Heart left ventricle (tissue), 16 donors: Measurements from ENCODE around the gene REELD1. TPM values are rescaled to one million over a fixed set of nuclear protein-coding genes. Genes with fewer than 3 reads are reported as not detected.
A peak's percentile ranks its signal among the peaks of the same experiment; 100 is the strongest.

Experiments used
- ATAC-seq, 4 donors: fragments of 200-7000 bp; cut with Tn5 transposase; one replicate each; pipeline ENCODE4 v1.9.1; 2020 to 2022; ENCODE audit warnings: moderate library complexity in 4 of 4, mild to moderate bottlenecking in 3 of 4, moderate number of reproducible peaks in 1 of 4
- DNase-seq, 5 donors: peaks; one replicate each; pipeline ENCODE4 v3.0.0-alpha.2; 2020
- H3K27ac ChIP-seq, 12 donors: fragments of 200-600 bp; sonication (generic) in 4 of 12; one replicate each; pipeline versions ENCODE4 v1.5.0 to v1.8.0; 2016 to 2022; ENCODE audit warnings: mild to moderate bottlenecking in 2 of 12
- H3K27me3 ChIP-seq, 9 donors: fragments of 200-600 bp; sonication (generic) in 2 of 9; one replicate each; pipeline versions ENCODE4 v1.5.1 to v1.8.0; 2016 to 2022; ENCODE audit warnings: mild to moderate bottlenecking in 3 of 9
- H3K36me3 ChIP-seq, 9 donors: fragments of 200-600 bp; sonication (generic) in 2 of 9; one replicate each; pipeline versions ENCODE4 v1.5.0 to v1.8.0; 2018 to 2022; ENCODE audit warnings: mild to moderate bottlenecking in 2 of 9
- H3K4me1 ChIP-seq, 12 donors: fragments of 200-600 bp; sonication (generic) in 4 of 12; one replicate each; pipeline versions ENCODE4 v1.5.0 to v1.8.0; 2016 to 2022; ENCODE audit warnings: mild to moderate bottlenecking in 3 of 12
- H3K4me3 ChIP-seq, 12 donors: fragments of 200-600 bp; sonication (generic) in 4 of 12; one replicate each; pipeline versions ENCODE4 v1.5.0 to v1.8.0; 2017 to 2022; ENCODE audit warnings: mild to moderate bottlenecking in 9 of 12, moderate library complexity in 4 of 12
- H3K9me3 ChIP-seq, 12 donors: fragments of 200-600 bp; sonication (generic) in 4 of 12; one replicate each; pipeline versions ENCODE4 v1.5.0 to v1.8.0; 2016 to 2022; ENCODE audit warnings: mild to moderate bottlenecking in 1 of 12
- CTCF ChIP-seq, 12 donors: fragments of 200-600 bp; sonication (generic) in 4 of 12; IDR thresholded peaks; one replicate each; pipeline versions ENCODE4 v1.5.0 to v1.8.0; 2018 to 2022; ENCODE audit warnings: antibody characterized with exemption in 12 of 12, mild to moderate bottlenecking in 5 of 12
- POLR2A ChIP-seq, 2 donors: fragments of 450-650 bp; IDR thresholded peaks; one replicate each; pipeline ENCODE4 v1.6.1; 2017; ENCODE audit warnings: antibody characterized with exemption in 2 of 2, mild to moderate bottlenecking in 2 of 2, moderate library complexity in 2 of 2
- WGBS, 4 donors: extraction: QIAGEN DNeasy Blood & Tissue Kit in 2 of 4; methylation state at CpG; one replicate each; pipeline versions ENCODE4 v1.1.5 to v1.1.7; 2013 to 2018; 5-methylcytosine and 5-hydroxymethylcytosine counted together
- intact Hi-C, 10 donors: fragments of 100-400 bp; cut with DNase I; formaldehyde crosslinking; loops; one replicate each; pipeline versions ENCODE4 v1.11.1 to v1.14.2; 2022
- polyA plus RNA-seq, 2 donors: library from polyadenylated mRNA; stranded (reverse); fragments of 200-250 nt; gene quantifications; one replicate each; pipeline ENCODE4 v1.2.3, GENCODE V29; 2013
- total RNA-seq, 9 donors: library from RNA; depleted of rRNA in 2 of 9; stranded (reverse); fragments of >200 nt in 2 of 9; fragmentation: NEBNext Ultra II Directional in 3 of 9; extraction: Animal tissue kit (Norgen Biotek cat#: 25700) in 3 of 9; gene quantifications; one replicate each; pipeline versions ENCODE4 v1.1.0 to v1.2.4, GENCODE V29; 2016 to 2023
- donor health status: ischemic (EF 13 %, LVEDD 7.1; RV severe dilation, severe dysfunction).
- donor health status: healthy with polysubstance abuse.
- donor health status: DM: no; HTN: yes; CAD: no.
- donor health status: DM: no; HTN: no; CAD: no.
- donor health status: ischemic (EF 25% LVEDD 6.9; RV normal size, moderate dysfunction).
- donor health status: ischemic (EF 25% LVEDD 5.7; RV mildly dilated, moderate dysfunction).
- donor health status: healthy.
- donor health status: DM: yes; HTN: yes; CAD: no.
- donor health status: ischemic (EF 35%, LVEDD 5.7; RV mildly dilated, moderate dysfunction).
- donor health status: nonischemic (EF 11% LVEDD 7.7; RV severe dilation, severe dysfunction).
- donor health status: DM: yes; HTN: yes; CAD: no.
- donor health status: PGD.
- donor health status: ischemic (EF 29% LVEDD 5.4; RV normal size, mild dysfunction).
- donor health status: nonischemic (EF 23%, LVEDD 6.1; RV moderate dilation, normal function).

REELD1 gene
- total and polyA plus RNA-seq, 11 donors, result 0.04 to 0.84 (median 0.21) TPM; not detected in 5

- 83 to 92% (median 88%) methylated on average over 6 of the region's 6 CpGs for WGBS, 4 donors
- TF ChIP-seq CTCF (IDR thresholded peaks at IDR 0.05), result no peak
- no peak for TF ChIP-seq POLR2A (IDR thresholded peaks at IDR 0.05)
- intact Hi-C loops, result loop anchor here in 3 of 10 donors (5.0 to 10.0 kb wide), 3 partner anchors 45 to 142 kb away; partner anchors contain the start of gene LSM6 (in 2 of the 3)
- Histone ChIP-seq H3K4me1 (peaks cover 0 to 34% (median 20%) of the 10 kb centered on the region in 12 donors), H3K9me3 (peaks cover 0 to 7% (median 0%) of the 10 kb centered on the region in 12 donors), H3K27ac (no peak overlapping the region), H3K27me3 (no peaks in the 10 kb centered on the region), H3K4me3 (no peak overlapping the region), H3K36me3 (no peaks in the 10 kb centered on the region)
- ATAC-seq (no peak), DNase-seq (no peak)
Observed at GRCh38 chr4:146237092-146237491, 22.8 kb downstream of the REELD1 start.

- WGBS, 4 donors, result 89 to 95% (median 92%) methylated on average over 3 of the region's 3 CpGs
- Histone ChIP-seq H3K4me3 (no peak overlapping the region), H3K27me3 (no peaks in the 10 kb centered on the region), H3K36me3 (no peaks in the 10 kb centered on the region), H3K4me1 (peaks cover 0 to 44% (median 24%) of the 10 kb centered on the region in 12 donors), H3K27ac (peak overlapping the region in 1 of 12 donors; percentile 48), H3K9me3 (peaks cover 0 to 3% (median 0%) of the 10 kb centered on the region in 12 donors)
- ATAC-seq (no peak), DNase-seq (no peak)
- intact Hi-C loops, result loop anchor here in 3 of 10 donors (5.0 to 10.0 kb wide), 3 partner anchors 46 to 143 kb away; partner anchors contain the start of gene LSM6 (in 2 of the 3)
- TF ChIP-seq CTCF (IDR thresholded peaks at IDR 0.05) (no peak), POLR2A (IDR thresholded peaks at IDR 0.05) (no peak)
Observed at GRCh38 chr4:146238107-146238506, 23.8 kb downstream of the REELD1 start.

GRCh38 chr4:146243141-146243882 lies 29.0 kb downstream of the REELD1 start:
- Histone ChIP-seq H3K36me3 (no peaks in the 10 kb centered on the region), H3K4me3 (peak overlapping the region in 3 of 12 donors; percentile 1 to 38 (median 4)), H3K27ac (peak overlapping the region; percentile 76 to 96 (median 85)), H3K9me3 (peaks cover 0 to 3% (median 0%) of the 10 kb centered on the region in 12 donors), H3K4me1 (peaks cover 0 to 54% (median 24%) of the 10 kb centered on the region in 12 donors), H3K27me3 (no peaks in the 10 kb centered on the region)
- intact Hi-C loops, result loop anchor here in 2 of 10 donors (2.0 kb wide), 2 partner anchors 91 to 673 kb away; no protein-coding TSS in a partner anchor
- ATAC-seq (peak in 1 of 4 donors; percentile 21), DNase-seq (peak in 2 of 5 donors; percentile 24 to 65)
- WGBS, 4 donors, result 47 to 64% (median 56%) methylated on average over 13 to 24 of the region's 24 CpGs
- peak; percentile 15 to 58 (median 43) for TF ChIP-seq CTCF (IDR thresholded peaks at IDR 0.05)
- no peak for TF ChIP-seq POLR2A (IDR thresholded peaks at IDR 0.05)

- no peak for TF ChIP-seq CTCF (IDR thresholded peaks at IDR 0.05)
- TF ChIP-seq POLR2A (IDR thresholded peaks at IDR 0.05), result no peak
- no peak for DNase-seq
- Histone ChIP-seq H3K9me3 (peaks cover 0 to 3% (median 0%) of the 10 kb centered on the region in 12 donors), H3K36me3 (no peaks in the 10 kb centered on the region), H3K4me1 (peaks cover 0 to 54% (median 24%) of the 10 kb centered on the region in 12 donors), H3K27me3 (no peaks in the 10 kb centered on the region), H3K27ac (peak overlapping the region in 5 of 12 donors; percentile 82 to 96 (median 89)), H3K4me3 (no peak overlapping the region)
- WGBS, 4 donors, result 85 to 87% (median 86%) methylated on average over 17 of the region's 17 CpGs
- intact Hi-C loops, result loop anchor here in 2 of 10 donors (2.0 kb wide), 2 partner anchors 91 to 673 kb away; no protein-coding TSS in a partner anchor
- no peak for ATAC-seq
Observed at GRCh38 chr4:146243883-146244277, 29.5 kb downstream of the REELD1 start.
